NCI-H146 treated with DMSO at 0.1 percent for 48 hours (cell line): ENCODE measurements around the gene CPA5.

Experiments
- DNase-seq: peaks from one replicate; lab custom pipeline; 2025; ENCODE audit not compliant: unreplicated experiment; lab: John Stamatoyannopoulos, UW

CPA5 gene

GRCh38 chr7:130356876-130357611, 12.4 kb downstream of the CPA5 start:
- no peak for DNase-seq

GRCh38 chr7:130358471-130358870, 13.9 kb downstream of the CPA5 start:
- DNase-seq, result no peak

- no peak for DNase-seq
Measured at GRCh38 chr7:130359276-130359857, 14.8 kb downstream of the CPA5 start.

- DNase-seq, result no peak
Measured at GRCh38 chr7:130360518-130360917, 15.9 kb downstream of the CPA5 start.

- no peak for DNase-seq
Measured at GRCh38 chr7:130361681-130362080, 17.1 kb downstream of the CPA5 start.

GRCh38 chr7:130362251-130362816, 17.7 kb downstream of the CPA5 start:
- no peak for DNase-seq

- DNase-seq, result no peak
Measured at GRCh38 chr7:130363026-130363847, 18.6 kb downstream of the CPA5 start.

GRCh38 chr7:130364451-130364850, 19.8 kb downstream of the CPA5 start:
- DNase-seq, result peak; percentile 41

- no peak for DNase-seq
Measured at GRCh38 chr7:130365088-130365487, 20.5 kb downstream of the CPA5 start.

GRCh38 chr7:130365511-130366441, 21.2 kb downstream of the CPA5 start:
- peak; percentile 98 for DNase-seq

- no peak for DNase-seq
Measured at GRCh38 chr7:130366564-130366963, 21.9 kb downstream of the CPA5 start.

GRCh38 chr7:130367088-130367755, 22.6 kb downstream of the CPA5 start:
- DNase-seq, result no peak

GRCh38 chr7:130367836-130368746, 23.5 kb downstream of the CPA5 start:
- no peak for DNase-seq

GRCh38 chr7:130369110-130369711, 24.6 kb downstream of the CPA5 start:
- no peak for DNase-seq

GRCh38 chr7:130369831-130370550, 25.4 kb downstream of the CPA5 start:
- no peak for DNase-seq

GRCh38 chr7:130371046-130371445, 26.4 kb downstream of the CPA5 start:
- no peak for DNase-seq

- DNase-seq, result no peak
Measured at GRCh38 chr7:130372402-130373165, 28.0 kb downstream of the CPA5 start.
